WTC11 (cell line): ENCODE data around the gene PKP4. TPM values are rescaled to one million over a fixed set of nuclear protein-coding genes. Genes with fewer than 3 reads are reported as not detected.

Source experiments
- ATAC-seq: fragments of 200-7000 bp; cut with Tn5 transposase; 2 replicates; pipeline ENCODE4 v1.10.0; 2021; ENCODE audit warnings: mild to moderate bottlenecking, moderate library complexity
- CTCF ChIA-PET: fragments of 300-600 bp; sonication (Branson Sonifier 250); formaldehyde crosslinking; loops from one replicate; lab custom pipeline; 2021; ENCODE audit warnings: antibody characterized with exemption; lab: Charles Lee
- POLR2A ChIA-PET: fragments of 350-600 bp; sonication (Branson Sonifier 250); formaldehyde crosslinking; loops from one replicate; lab custom pipeline; 2021; ENCODE audit warnings: antibody characterized with exemption; lab: Charles Lee
- DNase-seq: peaks from one replicate; pipeline ENCODE4 v3.0.0; 2021; ENCODE audit warnings: low spot score
- H3K27ac Mint-ChIP-seq: 2 replicates; pipeline ENCODE4 v1.8.0; 2021; ENCODE audit warnings: mixed read lengths
- H3K27me3 Mint-ChIP-seq: 2 replicates; pipeline ENCODE4 v1.8.0; 2021; ENCODE audit warnings: low read depth, mild to moderate bottlenecking, moderate library complexity, mixed read lengths
- H3K36me3 Mint-ChIP-seq: 2 replicates; pipeline ENCODE4 v1.8.0; 2021; ENCODE audit warnings: mixed read lengths
- H3K4me1 Mint-ChIP-seq: 2 replicates; pipeline ENCODE4 v1.8.0; 2022; ENCODE audit warnings: mixed read lengths
- H3K4me3 Mint-ChIP-seq: 2 replicates; pipeline ENCODE4 v1.8.0; 2021; ENCODE audit warnings: mild to moderate bottlenecking, moderate library complexity, mixed read lengths
- H3K9me3 Mint-ChIP-seq: 2 replicates; pipeline ENCODE4 v1.8.0; 2021; ENCODE audit warnings: mixed read lengths
- E2F4 ChIP-seq: sonication (generic); formaldehyde crosslinking; IDR thresholded peaks from 2 replicates; pipeline ENCODE4 v1.8.1; 2022; ENCODE audit warnings: low read depth, mild to moderate bottlenecking, moderate library complexity, missing genetic modification reagents, borderline replicate concordance
- GABPB1 ChIP-seq: sonication (generic); formaldehyde crosslinking; IDR thresholded peaks from 2 replicates; pipeline ENCODE4 v1.8.1; 2023; ENCODE audit warnings: mild to moderate bottlenecking, missing genetic modification reagents
- HMGA2 ChIP-seq: fragments of 250-450 bp; sonication (Bioruptor Pico); IDR thresholded peaks from 2 replicates; pipeline ENCODE4 v1.4.0; 2021; ENCODE audit warnings: mild to moderate bottlenecking, moderate library complexity
- IRF2 ChIP-seq: sonication (generic); formaldehyde crosslinking; IDR thresholded peaks from 2 replicates; pipeline ENCODE4 v1.8.0; 2022; ENCODE audit warnings: low read depth, missing genetic modification reagents, borderline replicate concordance
- JUN ChIP-seq: sonication (generic); formaldehyde crosslinking; IDR thresholded peaks from 2 replicates; pipeline ENCODE4 v1.8.0; 2023; ENCODE audit warnings: mild to moderate bottlenecking, missing genetic modification reagents
- NFYB ChIP-seq: sonication (generic); formaldehyde crosslinking; conservative IDR thresholded peaks from 2 replicates; pipeline ENCODE4 v1.8.0; 2022; ENCODE audit warnings: low read depth, missing genetic modification reagents
- NR2C2 ChIP-seq: sonication (generic); formaldehyde crosslinking; IDR thresholded peaks from 2 replicates; pipeline ENCODE4 v1.8.0; 2022; ENCODE audit warnings: mild to moderate bottlenecking, missing genetic modification reagents
- RELA ChIP-seq: sonication (generic); formaldehyde crosslinking; IDR thresholded peaks from 2 replicates; pipeline ENCODE4 v1.8.1; 2022; ENCODE audit warnings: missing genetic modification reagents, mild to moderate bottlenecking, borderline replicate concordance
- SOX15 ChIP-seq: fragments of 250-450 bp; sonication (Bioruptor Pico); IDR thresholded peaks from 2 replicates; pipeline ENCODE4 v1.9.0; 2021; ENCODE audit warnings: mild to moderate bottlenecking
- ZBTB21 ChIP-seq: sonication (generic); formaldehyde crosslinking; IDR thresholded peaks from 2 replicates; pipeline ENCODE4 v1.8.1; 2023; ENCODE audit warnings: mild to moderate bottlenecking, missing genetic modification reagents, borderline replicate concordance
- ZNF121 ChIP-seq: sonication (generic); formaldehyde crosslinking; IDR thresholded peaks from 2 replicates; pipeline ENCODE4 v1.8.0; 2023; ENCODE audit warnings: missing genetic modification reagents
- ZNF317 ChIP-seq: sonication (generic); formaldehyde crosslinking; IDR thresholded peaks from 2 replicates; pipeline ENCODE4 v1.8.1; 2023; ENCODE audit warnings: low read depth, mild to moderate bottlenecking, moderate library complexity, missing genetic modification reagents, borderline replicate concordance
- ZNF416 ChIP-seq: fragments of 250-450 bp; sonication (Bioruptor Pico); IDR thresholded peaks from 2 replicates; pipeline ENCODE4 v1.9.0; 2021; ENCODE audit warnings: mild to moderate bottlenecking, inconsistent platforms
- total RNA-seq: library from RNA; stranded (reverse); gene quantifications from 3 replicates; pipeline ENCODE4 v1.2.3, GENCODE V29; 2021
- TF ChIP-seq, protein P1 (sequence below): sonication (generic); formaldehyde crosslinking; IDR thresholded peaks from 2 replicates; pipeline ENCODE4 v1.8.1; 2023; ENCODE audit warnings: mild to moderate bottlenecking, missing genetic modification reagents, moderate library complexity
- TF ChIP-seq, protein P2 (sequence below): sonication (generic); formaldehyde crosslinking; IDR thresholded peaks from 2 replicates; pipeline ENCODE4 v1.8.0; 2023; ENCODE audit warnings: mild to moderate bottlenecking, missing genetic modification reagents
- TF ChIP-seq, protein P3 (sequence below): sonication (generic); formaldehyde crosslinking; IDR thresholded peaks from 2 replicates; pipeline ENCODE4 v1.8.0; 2023; ENCODE audit warnings: missing genetic modification reagents, mild to moderate bottlenecking, borderline replicate concordance

Gene PKP4
- total RNA-seq, 1 experiment from 2014 or later = 78.9 TPM

DNA sequence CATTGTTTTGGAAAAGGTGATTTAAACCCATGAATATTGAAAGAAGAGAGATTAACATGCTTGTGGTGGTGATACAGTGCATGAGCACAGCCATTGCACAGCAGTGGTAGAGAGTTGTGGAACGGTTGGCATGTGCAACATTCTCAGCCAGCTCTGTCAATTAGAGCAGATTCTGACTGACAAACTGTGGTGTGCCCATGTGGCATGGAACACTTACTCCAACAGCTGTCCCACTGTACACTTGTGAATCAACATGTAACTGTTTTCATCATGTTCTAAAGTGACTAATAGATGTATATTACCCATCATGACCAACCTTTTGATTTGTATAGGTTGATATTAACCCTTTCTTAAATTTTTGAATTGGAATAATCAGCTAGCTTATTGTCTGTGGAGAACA, 55.6 kb downstream of the PKP4 start:
- ChIA-PET CTCF (no interaction called here), POLR2A (no interaction called here)

DNA sequence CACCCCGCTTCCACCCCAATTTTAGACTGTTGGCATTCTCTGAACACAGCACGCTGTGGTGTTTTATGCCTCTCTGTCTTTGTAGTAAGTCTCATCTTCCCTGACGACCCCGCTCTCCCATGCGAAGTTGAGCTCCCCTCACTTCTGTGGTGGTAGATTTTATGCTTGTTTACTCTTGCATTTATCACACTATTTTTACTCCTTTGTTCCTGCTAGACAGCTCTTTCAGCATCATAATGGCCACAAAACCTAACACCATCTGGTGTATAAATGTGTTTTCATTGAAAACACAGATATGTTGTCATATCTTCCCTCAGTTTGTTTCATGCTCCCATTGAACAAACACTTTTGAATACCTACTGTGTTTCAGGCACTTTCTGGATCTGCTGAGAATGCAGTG, 57.1 kb downstream of the PKP4 start:
- Mint-ChIP-seq H3K9me3 (no peaks in the 10 kb centered on the region), H3K36me3 (peaks cover 6% of the 10 kb centered on the region), H3K27ac (peak overlapping the region; percentile 55), H3K27me3 (no peaks in the 10 kb centered on the region), H3K4me1 (peaks cover 30% of the 10 kb centered on the region), H3K4me3 (no peak overlapping the region)
- no peak for DNase-seq
- ChIA-PET CTCF (no interaction called here), POLR2A (no interaction called here)
- TF ChIP-seq ZBTB21 (CRISPR knock-in tag) (no peak), IRF2 (no peak), RELA (CRISPR knock-in tag) (no peak), JUN (CRISPR knock-in tag) (no peak), NFYB (CRISPR knock-in tag) (no peak), ZNF121 (CRISPR knock-in tag) (no peak), NR2C2 (CRISPR knock-in tag) (no peak), ZNF416 (CRISPR knock-in tag) (no peak), HMGA2 (CRISPR knock-in tag) (no peak), E2F4 (no peak)
- TF ChIP-seq, protein P1, sequence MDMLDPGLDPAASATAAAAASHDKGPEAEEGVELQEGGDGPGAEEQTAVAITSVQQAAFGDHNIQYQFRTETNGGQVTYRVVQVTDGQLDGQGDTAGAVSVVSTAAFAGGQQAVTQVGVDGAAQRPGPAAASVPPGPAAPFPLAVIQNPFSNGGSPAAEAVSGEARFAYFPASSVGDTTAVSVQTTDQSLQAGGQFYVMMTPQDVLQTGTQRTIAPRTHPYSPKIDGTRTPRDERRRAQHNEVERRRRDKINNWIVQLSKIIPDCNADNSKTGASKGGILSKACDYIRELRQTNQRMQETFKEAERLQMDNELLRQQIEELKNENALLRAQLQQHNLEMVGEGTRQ (CRISPR knock-in tag) = no peak
- TF ChIP-seq, protein P2, sequence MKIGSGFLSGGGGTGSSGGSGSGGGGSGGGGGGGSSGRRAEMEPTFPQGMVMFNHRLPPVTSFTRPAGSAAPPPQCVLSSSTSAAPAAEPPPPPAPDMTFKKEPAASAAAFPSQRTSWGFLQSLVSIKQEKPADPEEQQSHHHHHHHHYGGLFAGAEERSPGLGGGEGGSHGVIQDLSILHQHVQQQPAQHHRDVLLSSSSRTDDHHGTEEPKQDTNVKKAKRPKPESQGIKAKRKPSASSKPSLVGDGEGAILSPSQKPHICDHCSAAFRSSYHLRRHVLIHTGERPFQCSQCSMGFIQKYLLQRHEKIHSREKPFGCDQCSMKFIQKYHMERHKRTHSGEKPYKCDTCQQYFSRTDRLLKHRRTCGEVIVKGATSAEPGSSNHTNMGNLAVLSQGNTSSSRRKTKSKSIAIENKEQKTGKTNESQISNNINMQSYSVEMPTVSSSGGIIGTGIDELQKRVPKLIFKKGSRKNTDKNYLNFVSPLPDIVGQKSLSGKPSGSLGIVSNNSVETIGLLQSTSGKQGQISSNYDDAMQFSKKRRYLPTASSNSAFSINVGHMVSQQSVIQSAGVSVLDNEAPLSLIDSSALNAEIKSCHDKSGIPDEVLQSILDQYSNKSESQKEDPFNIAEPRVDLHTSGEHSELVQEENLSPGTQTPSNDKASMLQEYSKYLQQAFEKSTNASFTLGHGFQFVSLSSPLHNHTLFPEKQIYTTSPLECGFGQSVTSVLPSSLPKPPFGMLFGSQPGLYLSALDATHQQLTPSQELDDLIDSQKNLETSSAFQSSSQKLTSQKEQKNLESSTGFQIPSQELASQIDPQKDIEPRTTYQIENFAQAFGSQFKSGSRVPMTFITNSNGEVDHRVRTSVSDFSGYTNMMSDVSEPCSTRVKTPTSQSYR (CRISPR knock-in tag) = no peak
- TF ChIP-seq, protein P3, sequence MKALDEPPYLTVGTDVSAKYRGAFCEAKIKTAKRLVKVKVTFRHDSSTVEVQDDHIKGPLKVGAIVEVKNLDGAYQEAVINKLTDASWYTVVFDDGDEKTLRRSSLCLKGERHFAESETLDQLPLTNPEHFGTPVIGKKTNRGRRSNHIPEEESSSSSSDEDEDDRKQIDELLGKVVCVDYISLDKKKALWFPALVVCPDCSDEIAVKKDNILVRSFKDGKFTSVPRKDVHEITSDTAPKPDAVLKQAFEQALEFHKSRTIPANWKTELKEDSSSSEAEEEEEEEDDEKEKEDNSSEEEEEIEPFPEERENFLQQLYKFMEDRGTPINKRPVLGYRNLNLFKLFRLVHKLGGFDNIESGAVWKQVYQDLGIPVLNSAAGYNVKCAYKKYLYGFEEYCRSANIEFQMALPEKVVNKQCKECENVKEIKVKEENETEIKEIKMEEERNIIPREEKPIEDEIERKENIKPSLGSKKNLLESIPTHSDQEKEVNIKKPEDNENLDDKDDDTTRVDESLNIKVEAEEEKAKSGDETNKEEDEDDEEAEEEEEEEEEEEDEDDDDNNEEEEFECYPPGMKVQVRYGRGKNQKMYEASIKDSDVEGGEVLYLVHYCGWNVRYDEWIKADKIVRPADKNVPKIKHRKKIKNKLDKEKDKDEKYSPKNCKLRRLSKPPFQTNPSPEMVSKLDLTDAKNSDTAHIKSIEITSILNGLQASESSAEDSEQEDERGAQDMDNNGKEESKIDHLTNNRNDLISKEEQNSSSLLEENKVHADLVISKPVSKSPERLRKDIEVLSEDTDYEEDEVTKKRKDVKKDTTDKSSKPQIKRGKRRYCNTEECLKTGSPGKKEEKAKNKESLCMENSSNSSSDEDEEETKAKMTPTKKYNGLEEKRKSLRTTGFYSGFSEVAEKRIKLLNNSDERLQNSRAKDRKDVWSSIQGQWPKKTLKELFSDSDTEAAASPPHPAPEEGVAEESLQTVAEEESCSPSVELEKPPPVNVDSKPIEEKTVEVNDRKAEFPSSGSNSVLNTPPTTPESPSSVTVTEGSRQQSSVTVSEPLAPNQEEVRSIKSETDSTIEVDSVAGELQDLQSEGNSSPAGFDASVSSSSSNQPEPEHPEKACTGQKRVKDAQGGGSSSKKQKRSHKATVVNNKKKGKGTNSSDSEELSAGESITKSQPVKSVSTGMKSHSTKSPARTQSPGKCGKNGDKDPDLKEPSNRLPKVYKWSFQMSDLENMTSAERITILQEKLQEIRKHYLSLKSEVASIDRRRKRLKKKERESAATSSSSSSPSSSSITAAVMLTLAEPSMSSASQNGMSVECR (CRISPR knock-in tag) = no peak
- no peak for ATAC-seq

More for the DNA sequence above, 55.6 kb downstream of the PKP4 start:
- Mint-ChIP-seq H3K4me1 (peaks cover 29% of the 10 kb centered on the region), H3K27me3 (no peaks in the 10 kb centered on the region), H3K36me3 (peaks cover 6% of the 10 kb centered on the region), H3K4me3 (no peak overlapping the region), H3K9me3 (no peaks in the 10 kb centered on the region), H3K27ac (no peak overlapping the region)
- ATAC-seq = no peak
- DNase-seq = no peak
- no peak for TF ChIP-seq ZNF317 (CRISPR knock-in tag)
- no peak for TF ChIP-seq GABPB1 (CRISPR knock-in tag)
- TF ChIP-seq SOX15 (CRISPR knock-in tag) = no peak
